Ovary (tissue), 9 donors: ENCODE data around the gene UBFD1. TPM values are rescaled to one million over a fixed set of nuclear protein-coding genes. Genes with fewer than 3 reads are reported as not detected.
"Not testable (repeated sequence)": the region's sequence is repeated elsewhere in the genome, so short reads cannot be mapped to it uniquely, and the experiment has no call there.

ENCODE experiments used
- DNase-seq, 5 donors: peaks; one replicate each; pipeline ENCODE4 v3.0.0-alpha.2; 2019 to 2020
- H3K27ac ChIP-seq, 2 donors: fragments of 200-600 bp; one replicate each; pipeline versions ENCODE4 v1.5.1 to v1.8.0; 2019 to 2022
- H3K27me3 ChIP-seq: fragments of 200-600 bp; one replicate; pipeline ENCODE4 v1.8.0; 2022
- H3K36me3 ChIP-seq: fragments of 200-600 bp; sonication (generic); one replicate; pipeline ENCODE4 v1.5.1; 2019
- H3K4me1 ChIP-seq: one replicate; pipeline ENCODE4 v1.8.1; 2013; ENCODE audit warnings: mild to moderate bottlenecking, moderate library complexity; ENCODE audit not compliant: insufficient read depth
- H3K4me3 ChIP-seq: fragments of 200-600 bp; sonication (generic); one replicate; pipeline ENCODE4 v1.5.1; 2017
- H3K9me3 ChIP-seq, 2 donors: fragments of 200-600 bp in 1 of 2; sonication (generic) in 1 of 2; one replicate each; pipeline versions ENCODE4 v1.5.1 to v1.8.1; 2013 to 2019; ENCODE audit warnings: mild to moderate bottlenecking in 1 of 2, moderate library complexity in 1 of 2
- EP300 ChIP-seq: sonication (generic); formaldehyde crosslinking; IDR thresholded peaks from one replicate; pipeline ENCODE4 v1.6.1; 2017; ENCODE audit warnings: antibody characterized with exemption
- POLR2A ChIP-seq: fragments of 450-650 bp; IDR thresholded peaks from one replicate; pipeline ENCODE4 v1.6.1; 2017; ENCODE audit warnings: antibody characterized with exemption, mild to moderate bottlenecking, moderate library complexity
- WGBS, 3 donors: extraction: QIAGEN DNeasy Blood & Tissue Kit in 1 of 3; methylation state at CpG; one replicate each; pipeline versions ENCODE4 v1.1.5 to v1.1.7; 2013 to 2017; 5-methylcytosine and 5-hydroxymethylcytosine counted together
- intact Hi-C, 4 donors: fragments of 100-400 bp; cut with DNase I; formaldehyde crosslinking; loops; one replicate each; pipeline versions ENCODE4 v1.11.0 to v1.15.1; 2022 to 2023
- polyA plus RNA-seq, 2 donors: library from polyadenylated mRNA; stranded (reverse); fragments of 200-250 nt in 1 of 2; fragments of 350-450 nt in 1 of 2; fragmentation: Illumina TruSeq in 1 of 2; extraction: RNeasy Lipid Tissue Mini Kit (QIAGEN cat#74804) in 1 of 2; gene quantifications; one replicate each; pipeline ENCODE4 v1.2.3, GENCODE V29; 2013 to 2014
- total RNA-seq, 7 donors: library from RNA; depleted of rRNA in 2 of 7; stranded (reverse); fragments of >200 nt in 2 of 7; fragmentation: NEBNext Ultra II Directional in 3 of 7; extraction: Animal tissue kit (Norgen Biotek cat#: 25700) in 3 of 7; gene quantifications; one replicate each; pipeline versions ENCODE4 v1.1.0 to v1.2.4, GENCODE V29; 2016 to 2023
- TF ChIP-seq, protein P1 (sequence below), 3 donors: fragments of 450-650 bp in 2 of 3; fragments of 200-600 bp in 1 of 3; IDR thresholded peaks; one replicate each; pipeline versions ENCODE4 v1.5.1 to v1.8.0; 2016 to 2022; ENCODE audit warnings: antibody characterized with exemption in 3 of 3, mild to moderate bottlenecking in 1 of 3
- donor health status: DM: no; HTN: no; CAD: no; lungs with moderate emphysema.
- donor health status: DM: no; HTN: no; CAD: no.
- donor health status: Bipolar disorder and iron deficiency.
- donor health status: DM: yes; HTN: yes; CAD: no.
- donor health status: DM: no; HTN: no; CAD: no.
- donor health status: DM: yes; HTN: yes; CAD: no.

The UBFD1 gene
- total and polyA plus RNA-seq, 9 donors, result 13.8 to 67.4 (median 54.0) TPM

DNA sequence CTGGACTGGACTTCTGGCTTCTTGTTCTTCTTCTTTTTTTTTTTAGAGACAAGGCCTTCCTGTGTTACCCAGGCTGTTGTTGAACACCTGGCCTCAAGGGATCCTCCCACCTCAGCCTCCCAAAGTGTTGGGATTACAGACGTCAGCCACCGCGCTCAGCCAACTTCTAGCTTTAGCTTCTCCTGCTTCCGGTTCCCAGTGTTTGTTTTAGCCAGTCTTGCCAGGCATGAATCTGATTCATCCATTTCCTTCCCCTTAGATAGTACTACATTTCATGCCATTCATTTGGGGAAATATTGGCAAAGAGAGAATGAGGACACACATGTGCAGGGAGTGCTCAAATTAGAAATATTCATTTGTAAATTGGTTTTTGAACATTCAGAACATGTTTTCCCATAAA lies 50.7 kb downstream of the UBFD1 start:
- H3K4me1 ChIP-seq, result no peaks in the 10 kb centered on the region
- H3K9me3 ChIP-seq, result no peaks in the 10 kb centered on the region
- no peak for DNase-seq
- intact Hi-C loops, result no loop called here
- TF ChIP-seq EP300, result no peak
- TF ChIP-seq, protein P1, sequence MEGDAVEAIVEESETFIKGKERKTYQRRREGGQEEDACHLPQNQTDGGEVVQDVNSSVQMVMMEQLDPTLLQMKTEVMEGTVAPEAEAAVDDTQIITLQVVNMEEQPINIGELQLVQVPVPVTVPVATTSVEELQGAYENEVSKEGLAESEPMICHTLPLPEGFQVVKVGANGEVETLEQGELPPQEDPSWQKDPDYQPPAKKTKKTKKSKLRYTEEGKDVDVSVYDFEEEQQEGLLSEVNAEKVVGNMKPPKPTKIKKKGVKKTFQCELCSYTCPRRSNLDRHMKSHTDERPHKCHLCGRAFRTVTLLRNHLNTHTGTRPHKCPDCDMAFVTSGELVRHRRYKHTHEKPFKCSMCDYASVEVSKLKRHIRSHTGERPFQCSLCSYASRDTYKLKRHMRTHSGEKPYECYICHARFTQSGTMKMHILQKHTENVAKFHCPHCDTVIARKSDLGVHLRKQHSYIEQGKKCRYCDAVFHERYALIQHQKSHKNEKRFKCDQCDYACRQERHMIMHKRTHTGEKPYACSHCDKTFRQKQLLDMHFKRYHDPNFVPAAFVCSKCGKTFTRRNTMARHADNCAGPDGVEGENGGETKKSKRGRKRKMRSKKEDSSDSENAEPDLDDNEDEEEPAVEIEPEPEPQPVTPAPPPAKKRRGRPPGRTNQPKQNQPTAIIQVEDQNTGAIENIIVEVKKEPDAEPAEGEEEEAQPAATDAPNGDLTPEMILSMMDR (IDR thresholded peaks at IDR 0.05), result no peak
- TF ChIP-seq POLR2A, result no peak
- no peak overlapping the region for H3K4me3 ChIP-seq
- no peak overlapping the region for H3K27ac ChIP-seq
- 63 to 78% (median 69%) methylated on average over 4 of the region's 4 CpGs for WGBS, 3 donors
- no peaks in the 10 kb centered on the region for H3K27me3 ChIP-seq
- no peaks in the 10 kb centered on the region for H3K36me3 ChIP-seq

DNA sequence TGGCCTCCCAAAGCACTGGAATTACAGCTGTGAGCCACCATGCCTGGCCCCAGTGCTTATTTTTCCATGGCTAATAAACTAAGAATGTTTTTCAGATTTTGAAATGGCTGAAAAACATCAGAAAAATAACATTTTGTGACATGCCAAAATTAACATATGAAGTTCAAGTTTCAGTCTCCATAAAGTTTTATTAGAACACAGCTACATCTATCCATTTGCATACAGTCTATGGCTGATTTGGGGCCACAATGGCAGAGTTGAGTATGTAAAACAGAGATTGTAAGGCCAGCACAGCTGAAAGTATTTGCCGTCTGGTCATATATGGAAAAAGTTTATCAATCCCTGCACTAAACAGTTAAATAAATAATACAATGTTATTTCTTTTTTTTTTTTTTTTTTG lies 52.4 kb downstream of the UBFD1 start:
- intact Hi-C loops, result no loop called here
- Histone ChIP-seq H3K27ac (no peak overlapping the region), H3K36me3 (no peaks in the 10 kb centered on the region), H3K27me3 (no peaks in the 10 kb centered on the region), H3K9me3 (no peaks in the 10 kb centered on the region), H3K4me3 (no peak overlapping the region), H3K4me1 (no peaks in the 10 kb centered on the region)
- TF ChIP-seq, protein P1 (IDR thresholded peaks at IDR 0.05), result no peak
- TF ChIP-seq POLR2A, result no peak
- WGBS, 3 donors, result 95 to 100% (median 97%) methylated on average over 1 of the region's 1 CpG
- DNase-seq, result no peak

DNA sequence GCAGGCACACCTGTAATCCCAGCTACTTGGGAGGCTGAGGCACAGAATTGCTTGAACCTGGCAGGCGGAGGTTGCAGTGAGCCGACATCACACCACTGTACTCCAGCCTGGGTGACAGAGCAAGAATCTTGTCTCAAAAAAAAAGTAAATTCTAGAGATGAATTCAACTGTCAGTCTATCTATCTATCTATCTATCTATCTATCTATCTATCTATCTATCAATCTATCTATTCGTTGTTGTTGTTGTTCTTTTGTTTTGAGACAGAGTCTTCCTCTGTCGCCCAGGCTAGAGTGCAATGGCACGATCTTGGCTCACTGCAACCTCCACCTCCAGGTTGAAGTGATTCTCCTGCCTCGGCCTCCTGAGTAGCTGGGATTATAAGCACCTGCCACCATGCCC lies 53.4 kb downstream of the UBFD1 start:
- H3K4me1 ChIP-seq, H3K27ac ChIP-seq, H3K27me3 ChIP-seq, H3K4me3 ChIP-seq, intact Hi-C loops, DNase-seq, H3K36me3 ChIP-seq, H3K9me3 ChIP-seq: not testable (repeated sequence)
- 95 to 96% (median 95%) methylated on average over 6 of the region's 6 CpGs for WGBS, 3 donors

DNA sequence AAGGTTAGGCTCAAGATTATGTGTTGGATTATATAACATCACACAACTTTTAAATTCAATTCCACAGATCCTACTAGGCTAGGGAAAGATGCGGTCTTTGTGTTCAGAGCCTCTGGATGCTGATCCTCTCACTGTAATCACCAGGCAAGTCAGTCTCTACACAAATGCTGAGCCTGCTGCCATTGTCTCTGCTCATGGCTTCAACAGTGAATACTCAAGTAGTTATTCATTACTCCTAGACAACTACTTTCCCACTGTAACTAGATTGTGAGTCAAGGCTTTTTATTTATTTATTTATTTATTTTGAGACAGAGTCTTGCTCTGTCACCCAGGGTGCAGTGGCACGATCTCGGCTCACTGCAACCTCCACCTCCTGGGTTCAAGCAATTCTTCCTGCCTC lies 54.4 kb downstream of the UBFD1 start:
- Histone ChIP-seq H3K4me1 (no peaks in the 10 kb centered on the region), H3K4me3 (no peak overlapping the region), H3K9me3 (no peaks in the 10 kb centered on the region), H3K27ac (no peak overlapping the region), H3K27me3 (no peaks in the 10 kb centered on the region), H3K36me3 (no peaks in the 10 kb centered on the region)
- DNase-seq, result no peak
- intact Hi-C loops, result no loop called here
- WGBS, 3 donors, result 97 to 99% (median 99%) methylated on average over 3 of the region's 3 CpGs
- TF ChIP-seq POLR2A, result no peak
- TF ChIP-seq, protein P1 (IDR thresholded peaks at IDR 0.05), result no peak
- no peak for TF ChIP-seq EP300

DNA sequence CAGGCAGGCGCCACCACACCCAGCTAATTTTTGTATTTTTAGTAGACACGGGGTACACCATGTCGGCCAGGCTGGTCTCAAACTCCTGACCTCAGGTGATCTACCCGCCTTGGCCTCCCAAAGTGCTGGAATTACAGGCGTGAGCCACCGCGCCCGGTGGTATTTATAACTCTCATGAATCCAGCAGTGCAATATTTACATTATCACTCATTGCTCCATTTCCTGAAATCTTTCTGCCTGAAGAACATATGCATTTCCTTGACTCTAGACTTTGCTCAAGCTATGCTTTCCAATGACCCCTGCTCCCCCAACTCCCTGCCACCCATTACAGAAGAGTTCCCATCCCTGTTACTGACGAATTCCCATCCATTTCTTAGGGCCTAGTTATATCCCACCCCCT lies 58.3 kb downstream of the UBFD1 start:
- TF ChIP-seq EP300 (no peak), POLR2A (no peak)
- TF ChIP-seq, protein P1 (IDR thresholded peaks at IDR 0.05), result no peak
- H3K36me3 ChIP-seq, result no peaks in the 10 kb centered on the region
- intact Hi-C loops, result no loop called here

More for the DNA sequence above, 58.3 kb downstream of the UBFD1 start:
- Histone ChIP-seq H3K4me1 (no peaks in the 10 kb centered on the region), H3K9me3 (no peaks in the 10 kb centered on the region), H3K27me3 (no peaks in the 10 kb centered on the region), H3K4me3 (no peak overlapping the region), H3K27ac (no peak overlapping the region)
- DNase-seq, result no peak
- WGBS, 3 donors, result 95 to 97% (median 96%) methylated on average over 9 of the region's 9 CpGs

Other genes with a start within 250 kb of the UBFD1 start
- 10 to 100 TPM; 16.5 to 21.5 (median 19.3) TPM for gene COG7, start 104.5 kb upstream of the UBFD1 start, total RNA-seq
- gene COG7, start 104.5 kb upstream of the UBFD1 start, polyA plus RNA-seq, result 10 to 100 TPM; 13.8 to 15.1 TPM
- gene GGA2, start 47.2 kb upstream of the UBFD1 start, total RNA-seq, result 100 to 1,000 TPM in 1 of 7 donors, 10 to 100 TPM in 6; 27.1 to 111 (median 83.3) TPM
- 100 to 1,000 TPM in 1 of 2 donors, 10 to 100 TPM in 1; 36.3 to 141 TPM for gene GGA2, start 47.2 kb upstream of the UBFD1 start, polyA plus RNA-seq
- 10 to 100 TPM; 11.1 to 29.0 (median 18.5) TPM for gene EARS2, start 377 bp upstream of the UBFD1 start, total RNA-seq
- gene EARS2, start 377 bp upstream of the UBFD1 start, polyA plus RNA-seq, result 10 to 100 TPM in 1 of 2 donors, 1 to 10 TPM in 1; 9.5 to 26.7 TPM
- gene NDUFAB1, start 38.6 kb downstream of the UBFD1 start, total RNA-seq, result 10 to 100 TPM; 42.4 to 79.5 (median 53.6) TPM
- gene NDUFAB1, start 38.6 kb downstream of the UBFD1 start, polyA plus RNA-seq, result 10 to 100 TPM; 66.9 to 83.0 TPM
- 10 to 100 TPM in 4 of 7 donors, 1 to 10 TPM in 3; 6.1 to 13.7 (median 10.8) TPM for gene PALB2, start 83.6 kb downstream of the UBFD1 start, total RNA-seq
- gene PALB2, start 83.6 kb downstream of the UBFD1 start, polyA plus RNA-seq, result 1 to 10 TPM; 7.1 to 7.3 TPM
- 10 to 100 TPM in 6 of 7 donors, 1 to 10 TPM in 1; 9.2 to 44.4 (median 34.6) TPM for gene DCTN5, start 83.7 kb downstream of the UBFD1 start, total RNA-seq
- gene DCTN5, start 83.7 kb downstream of the UBFD1 start, polyA plus RNA-seq, result 10 to 100 TPM; 11.6 to 64.6 TPM
- gene PLK1, start 121.2 kb downstream of the UBFD1 start, total RNA-seq, result 1 to 10 TPM; 1.1 to 3.0 (median 1.9) TPM
- 1 to 10 TPM; 1.5 to 4.7 TPM for gene PLK1, start 121.2 kb downstream of the UBFD1 start, polyA plus RNA-seq
- gene ERN2, start 155.5 kb downstream of the UBFD1 start, total RNA-seq, result under 1 TPM in 2 of 7 donors, not detected in 5; 0.24 to 0.26 TPM
- not detected for gene ERN2, start 155.5 kb downstream of the UBFD1 start, polyA plus RNA-seq
- gene CHP2, start 197.3 kb downstream of the UBFD1 start, total RNA-seq, result under 1 TPM in 1 of 7 donors, not detected in 6; 0.10 TPM
- gene CHP2, start 197.3 kb downstream of the UBFD1 start, polyA plus RNA-seq, result under 1 TPM; 0.05 to 0.15 TPM